ENCODE data around the gene NTM. TPM values are rescaled to one million over a fixed set of nuclear protein-coding genes. Genes with fewer than 3 reads are reported as not detected.

Gene NTM
- total and polyA plus RNA-seq, 8 donors = 0.04 to 4.4 (median 0.50) TPM

- Histone ChIP-seq H3K4me1 (no peaks in the 10 kb centered on the region), H3K36me3 (no peaks in the 10 kb centered on the region), H3K4me3 (no peak overlapping the region), H3K27me3 (peaks cover 0 to 5% (median 0%) of the 10 kb centered on the region in 4 donors), H3K27ac (no peak overlapping the region), H3K9me3 (no peaks in the 10 kb centered on the region)
- WGBS, 2 donors = 58 to 73% methylated on average over 4 of the region's 4 CpGs
- intact Hi-C loops (cut with DNase I) = no loop called here
- FAIRE-seq (no peak), DNase-seq (no peak), ATAC-seq (no peak)
- TF ChIP-seq CTCF (IDR thresholded peaks at IDR 0.05) = no peak
Observed at GRCh38 chr11:131832079-131832478, 461.7 kb downstream of the NTM start.

GRCh38 chr11:131833366-131833765 lies 463.0 kb downstream of the NTM start:
- no peaks in the 10 kb centered on the region for H3K4me1 ChIP-seq
- H3K9me3 ChIP-seq = no peaks in the 10 kb centered on the region
- H3K36me3 ChIP-seq = no peaks in the 10 kb centered on the region
- no peak for TF ChIP-seq CTCF (IDR thresholded peaks at IDR 0.05)
- ATAC-seq (no peak), DNase-seq (no peak), FAIRE-seq (no peak)
- WGBS, 2 donors = 43 to 76% methylated on average over 2 of the region's 2 CpGs
- intact Hi-C loops (cut with DNase I) = no loop called here
- no peak overlapping the region for H3K27ac ChIP-seq
- peaks cover 0 to 5% (median 0%) of the 10 kb centered on the region in 4 donors for H3K27me3 ChIP-seq
- H3K4me3 ChIP-seq = no peak overlapping the region

- ATAC-seq = no peak
- Histone ChIP-seq H3K4me1 (no peaks in the 10 kb centered on the region), H3K27me3 (peaks cover 0 to 8% (median 0%) of the 10 kb centered on the region in 4 donors), H3K36me3 (no peaks in the 10 kb centered on the region), H3K27ac (no peak overlapping the region), H3K4me3 (no peak overlapping the region), H3K9me3 (no peaks in the 10 kb centered on the region)
- FAIRE-seq = no peak
- 65 to 84% methylated on average over 14 of the region's 14 CpGs for WGBS, 2 donors
- no peak for TF ChIP-seq CTCF (IDR thresholded peaks at IDR 0.05)
- intact Hi-C loops (cut with DNase I) = no loop called here
- DNase-seq = no peak
Observed at GRCh38 chr11:131837562-131837961, 467.1 kb downstream of the NTM start.

- TF ChIP-seq CTCF (IDR thresholded peaks at IDR 0.05) = no peak
- Histone ChIP-seq H3K4me3 (no peak overlapping the region), H3K36me3 (no peaks in the 10 kb centered on the region), H3K27ac (no peak overlapping the region), H3K27me3 (peaks cover 0 to 8% (median 0%) of the 10 kb centered on the region in 4 donors), H3K9me3 (no peaks in the 10 kb centered on the region), H3K4me1 (no peaks in the 10 kb centered on the region)
- 65 to 80% methylated on average over 12 of the region's 12 CpGs for WGBS, 2 donors
- DNase-seq (no peak), ATAC-seq (no peak), FAIRE-seq (no peak)
- intact Hi-C loops (cut with DNase I) = no loop called here
Observed at GRCh38 chr11:131838016-131838415, 467.6 kb downstream of the NTM start.

- no peaks in the 10 kb centered on the region for H3K4me1 ChIP-seq
- no peak overlapping the region for H3K4me3 ChIP-seq
- H3K36me3 ChIP-seq = no peaks in the 10 kb centered on the region
- no peak for DNase-seq
- H3K9me3 ChIP-seq = no peaks in the 10 kb centered on the region
- FAIRE-seq = no peak
- no peak for TF ChIP-seq CTCF (IDR thresholded peaks at IDR 0.05)
- H3K27ac ChIP-seq = no peak overlapping the region
- peaks cover 0 to 8% (median 0%) of the 10 kb centered on the region in 4 donors for H3K27me3 ChIP-seq
- no peak for ATAC-seq
- intact Hi-C loops (cut with DNase I) = no loop called here
- 58 to 66% methylated on average over 2 of the region's 2 CpGs for WGBS, 2 donors
Observed at GRCh38 chr11:131839326-131839725, 468.9 kb downstream of the NTM start.
